Activated naive CD4-positive, alpha-beta T cell treated with anti-CD3 and anti-CD28 coated beads, Interleukin-2, amount 50 U/mL, for 24 hours (primary cell): ENCODE results near the gene ANO8.
A peak's percentile ranks its signal among the peaks of the same experiment; 100 is the strongest.
"Not testable (repeated sequence)": the region's sequence is repeated elsewhere in the genome, so short reads cannot be mapped to it uniquely, and the experiment has no call there.

Source experiments
- H3K27ac Mint-ChIP-seq: one replicate; pipeline ENCODE4 v1.8.0; 2021; ENCODE audit warnings: mild to moderate bottlenecking, mixed read lengths
- H3K27me3 Mint-ChIP-seq: one replicate; pipeline ENCODE4 v1.8.0; 2021; ENCODE audit warnings: mixed read lengths
- H3K36me3 Mint-ChIP-seq: one replicate; pipeline ENCODE4 v1.8.0; 2021; ENCODE audit warnings: mixed read lengths
- H3K4me1 Mint-ChIP-seq: one replicate; pipeline ENCODE4 v1.8.0; 2021; ENCODE audit warnings: mixed read lengths
- H3K4me3 Mint-ChIP-seq: one replicate; pipeline ENCODE4 v1.8.0; 2021; ENCODE audit warnings: mild to moderate bottlenecking, mixed read lengths
- H3K9me3 Mint-ChIP-seq: one replicate; pipeline ENCODE4 v1.8.0; 2021; ENCODE audit warnings: mixed read lengths

ANO8 gene

DNA sequence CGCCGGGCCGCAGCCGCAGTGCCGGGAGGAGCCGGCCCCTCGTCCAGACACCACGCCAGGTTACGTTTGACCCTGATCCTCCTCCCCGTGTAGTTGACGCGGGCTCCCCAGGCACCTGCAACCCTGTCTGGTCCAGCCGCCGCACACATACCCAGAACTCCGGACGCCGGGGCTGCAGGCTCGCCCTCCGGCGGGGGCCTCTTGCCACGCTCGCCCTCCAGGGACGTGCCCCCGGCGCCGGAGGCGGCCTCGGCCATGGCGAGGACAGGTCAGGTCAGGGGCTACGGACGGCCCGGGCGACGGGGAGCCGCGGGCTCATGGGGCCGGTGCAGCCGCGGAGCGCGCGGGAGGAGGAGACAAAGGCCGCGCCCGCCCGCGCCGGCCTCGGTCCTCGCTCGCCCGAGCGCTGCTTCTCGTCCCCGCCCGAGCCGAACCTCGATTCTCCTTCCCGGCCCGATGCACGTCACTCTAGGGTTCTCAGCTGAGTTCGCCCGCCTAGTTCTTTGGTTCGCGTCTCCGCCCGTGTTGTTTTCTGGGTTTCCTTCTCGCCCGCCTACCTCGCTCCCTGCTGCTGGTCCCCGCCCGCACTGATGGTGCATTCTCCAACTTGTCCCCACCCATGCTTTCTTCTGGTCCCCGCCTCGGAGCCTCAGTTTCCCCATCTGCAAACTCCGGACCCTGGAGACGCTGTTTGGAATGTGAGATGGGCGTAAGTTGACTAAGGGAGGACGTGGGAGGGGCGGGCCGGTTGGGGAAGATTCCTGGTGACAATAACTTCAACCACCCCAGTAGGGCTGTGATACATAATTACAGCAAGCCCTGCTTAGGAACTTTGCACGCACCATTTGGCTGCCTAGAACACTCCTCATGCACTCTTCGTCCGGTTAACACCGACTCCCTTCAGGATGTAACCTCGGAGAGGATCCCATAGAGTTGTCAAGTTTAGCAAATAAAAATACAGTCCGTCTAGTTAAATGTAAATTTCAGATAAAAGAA lies at the start of gene ANO8:
Gene ANO8, minus strand, starts transcription at position 442 of the 996 bp plus-strand sequence. Its CDS starts 185 bp downstream, at position 257.
- peak within 1 kb of the TSS; percentile 71 for H3K27ac Mint-ChIP-seq
- H3K4me1 Mint-ChIP-seq = peaks cover 31% of the 10 kb centered on the region
- H3K36me3 Mint-ChIP-seq = no peaks in the 10 kb centered on the region
- H3K27me3 Mint-ChIP-seq = no peaks in the 10 kb centered on the region
- peak within 1 kb of the TSS; percentile 89 for H3K4me3 Mint-ChIP-seq
- H3K9me3 Mint-ChIP-seq = no peaks in the 10 kb centered on the region

- Mint-ChIP-seq H3K4me3 (no peak overlapping the region), H3K4me1 (peaks cover 5% of the 10 kb centered on the region), H3K27me3 (peaks cover 2% of the 10 kb centered on the region), H3K36me3 (no peaks in the 10 kb centered on the region), H3K27ac (no peak overlapping the region), H3K9me3 (no peaks in the 10 kb centered on the region)
Measured at GRCh38 chr19:17380426-17381138, 45.9 kb upstream of the ANO8 start.

- Mint-ChIP-seq H3K4me1 (peaks cover 5% of the 10 kb centered on the region), H3K27me3 (peaks cover 2% of the 10 kb centered on the region), H3K4me3 (no peak overlapping the region), H3K36me3 (no peaks in the 10 kb centered on the region), H3K9me3 (no peaks in the 10 kb centered on the region), H3K27ac (no peak overlapping the region)
Measured at GRCh38 chr19:17379221-17379631, 44.6 kb upstream of the ANO8 start.

DNA sequence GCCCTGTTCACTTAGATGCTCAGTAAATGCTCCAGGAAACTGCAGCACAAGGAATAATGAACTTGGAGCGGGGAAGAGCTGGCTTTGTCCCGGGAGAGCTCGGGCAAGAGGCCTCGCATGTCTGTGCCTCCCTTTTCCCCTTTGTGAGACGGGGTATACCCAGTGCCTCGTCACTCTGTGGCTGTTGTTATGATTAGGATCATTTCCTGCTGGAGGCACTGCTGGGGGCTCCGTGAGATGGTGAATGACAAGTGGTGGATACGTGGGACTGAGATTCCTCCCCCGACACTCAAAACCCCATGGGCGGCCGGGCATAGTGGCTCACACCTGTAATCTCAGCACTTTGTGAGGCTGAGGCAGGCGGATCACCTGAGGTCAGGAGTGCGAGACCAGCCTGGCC lies 43.6 kb upstream of the ANO8 start:
- no peak overlapping the region for H3K4me3 Mint-ChIP-seq
- peaks cover 5% of the 10 kb centered on the region for H3K4me1 Mint-ChIP-seq
- H3K27me3 Mint-ChIP-seq = peaks cover 2% of the 10 kb centered on the region
- H3K27ac Mint-ChIP-seq = no peak overlapping the region
- H3K36me3 Mint-ChIP-seq = no peaks in the 10 kb centered on the region
- no peaks in the 10 kb centered on the region for H3K9me3 Mint-ChIP-seq

DNA sequence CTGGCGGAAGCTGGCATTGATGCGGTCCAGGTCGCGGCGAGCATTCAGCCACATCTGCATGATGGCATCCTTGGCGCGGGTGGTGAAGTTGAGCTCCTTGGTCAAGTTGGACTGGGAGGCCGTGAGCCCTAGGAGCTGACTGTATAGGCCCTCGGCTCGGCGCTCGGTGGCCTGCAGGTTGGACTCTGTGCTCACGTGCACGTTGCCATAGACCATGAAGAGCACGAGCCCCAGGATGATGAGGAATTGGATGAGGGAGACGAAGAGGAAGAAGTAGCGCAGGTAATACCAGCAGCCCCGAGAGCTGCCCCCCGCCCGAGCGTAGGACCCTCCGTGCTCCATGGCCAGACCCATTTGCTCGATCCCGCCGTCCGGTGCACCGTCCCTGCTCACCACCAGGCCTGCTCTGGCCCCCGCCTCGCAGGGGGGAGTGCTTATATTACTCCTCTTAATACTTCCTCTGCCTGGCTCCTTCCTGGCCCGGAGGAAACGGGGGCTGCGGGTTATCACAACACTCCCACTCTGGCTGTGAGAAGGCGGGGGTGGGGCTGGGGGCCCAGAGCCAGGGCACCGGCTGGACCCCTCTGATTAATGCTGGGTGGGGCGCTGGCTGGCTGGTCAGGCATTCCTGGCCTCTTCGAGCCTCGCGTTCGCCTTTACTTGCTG lies 42.4 kb upstream of the ANO8 start, which contains the start of gene PLVAP:
Gene PLVAP, minus strand, starts transcription at position 408 of the 666 bp plus-strand sequence. Its CDS starts 54 bp downstream, at position 354.
- H3K27ac Mint-ChIP-seq = no peak within 1 kb of the TSS
- H3K9me3 Mint-ChIP-seq = no peaks in the 10 kb centered on the region
- no peaks in the 10 kb centered on the region for H3K4me1 Mint-ChIP-seq
- peaks cover 2% of the 10 kb centered on the region for H3K27me3 Mint-ChIP-seq
- no peak within 1 kb of the TSS for H3K4me3 Mint-ChIP-seq
- no peaks in the 10 kb centered on the region for H3K36me3 Mint-ChIP-seq

GRCh38 chr19:17370026-17370587 lies 35.5 kb upstream of the ANO8 start:
- H3K4me3 Mint-ChIP-seq = no peak overlapping the region
- no peak overlapping the region for H3K27ac Mint-ChIP-seq
- H3K4me1 Mint-ChIP-seq = no peaks in the 10 kb centered on the region
- no peaks in the 10 kb centered on the region for H3K27me3 Mint-ChIP-seq
- H3K36me3 Mint-ChIP-seq = no peaks in the 10 kb centered on the region
- no peaks in the 10 kb centered on the region for H3K9me3 Mint-ChIP-seq

DNA sequence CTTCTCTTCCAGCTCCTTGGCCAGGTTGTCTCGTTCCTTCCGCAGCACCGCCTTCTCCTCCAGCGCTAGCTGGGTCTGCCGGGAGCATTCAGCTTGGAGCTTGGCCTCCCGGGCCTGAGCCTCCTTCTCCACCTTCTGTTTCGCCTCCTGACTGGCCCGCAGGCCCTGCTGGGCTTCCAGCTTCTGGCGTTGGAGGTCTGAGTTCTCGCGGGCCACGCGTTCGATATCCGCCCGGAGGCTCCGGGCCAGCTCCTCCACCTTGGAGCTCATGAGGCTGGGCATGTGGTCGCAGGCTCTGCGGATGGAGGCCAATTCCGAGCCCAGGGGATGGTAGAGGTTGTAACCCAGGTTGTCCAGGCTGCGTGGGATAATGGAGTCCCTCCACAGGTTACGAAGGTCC lies 30.7 kb upstream of the ANO8 start:
- Mint-ChIP-seq H3K4me3 (no peak overlapping the region), H3K27me3 (no peaks in the 10 kb centered on the region), H3K4me1 (no peaks in the 10 kb centered on the region), H3K27ac (no peak overlapping the region), H3K36me3 (no peaks in the 10 kb centered on the region), H3K9me3 (no peaks in the 10 kb centered on the region)

DNA sequence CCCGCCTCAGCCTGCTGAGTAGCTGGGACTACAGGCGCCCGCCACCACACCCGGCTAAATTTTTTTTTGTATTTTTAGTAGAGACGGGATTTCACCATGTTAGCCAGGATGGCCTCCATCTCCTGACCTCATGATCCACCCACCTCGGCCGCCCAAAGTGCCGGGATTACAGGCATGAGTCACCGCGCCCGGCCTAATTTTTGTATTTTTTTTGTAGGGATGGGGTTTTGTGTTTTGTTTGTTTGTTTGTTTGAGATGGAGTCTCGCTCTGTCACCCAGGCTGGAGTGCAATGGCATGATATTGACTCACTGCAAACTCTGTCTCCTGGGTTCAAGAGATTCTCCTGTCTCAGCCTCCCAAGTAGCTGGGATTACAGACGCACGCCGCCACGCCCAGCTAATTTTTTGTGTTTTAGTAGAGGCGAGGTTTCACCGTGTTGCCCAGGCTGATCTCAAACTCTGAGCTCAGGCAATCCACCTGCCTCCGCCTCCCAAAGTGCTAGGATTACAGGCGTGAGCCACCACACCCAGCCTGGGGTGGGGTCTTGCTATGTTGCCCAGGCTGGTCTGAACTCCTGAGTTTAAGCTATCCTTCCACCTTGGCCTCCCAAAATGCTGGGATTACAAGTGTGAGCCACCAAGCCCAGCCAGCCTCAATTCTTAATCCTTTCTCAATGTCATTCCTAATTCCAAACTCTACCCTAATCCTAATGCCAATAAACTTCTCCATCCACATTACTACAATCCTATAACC lies 29.4 kb upstream of the ANO8 start:
- not testable (repeated sequence) for H3K9me3 Mint-ChIP-seq, H3K4me3 Mint-ChIP-seq, H3K27ac Mint-ChIP-seq, H3K36me3 Mint-ChIP-seq, H3K27me3 Mint-ChIP-seq, H3K4me1 Mint-ChIP-seq

GRCh38 chr19:17359905-17360800 lies 25.5 kb upstream of the ANO8 start:
- no peaks in the 10 kb centered on the region for H3K36me3 Mint-ChIP-seq
- H3K27ac Mint-ChIP-seq = no peak overlapping the region
- H3K4me3 Mint-ChIP-seq = no peak overlapping the region
- no peaks in the 10 kb centered on the region for H3K27me3 Mint-ChIP-seq
- H3K9me3 Mint-ChIP-seq = no peaks in the 10 kb centered on the region
- no peaks in the 10 kb centered on the region for H3K4me1 Mint-ChIP-seq

- Mint-ChIP-seq H3K4me3 (no peak overlapping the region), H3K27ac (no peak overlapping the region), H3K27me3 (peaks cover under 1% of the 10 kb centered on the region), H3K4me1 (no peaks in the 10 kb centered on the region), H3K9me3 (no peaks in the 10 kb centered on the region), H3K36me3 (no peaks in the 10 kb centered on the region)
Measured at GRCh38 chr19:17358395-17358794, 23.7 kb upstream of the ANO8 start.

- H3K36me3 Mint-ChIP-seq = no peaks in the 10 kb centered on the region
- peaks cover 1% of the 10 kb centered on the region for H3K27me3 Mint-ChIP-seq
- no peak overlapping the region for H3K4me3 Mint-ChIP-seq
- H3K4me1 Mint-ChIP-seq = no peaks in the 10 kb centered on the region
- no peaks in the 10 kb centered on the region for H3K9me3 Mint-ChIP-seq
- H3K27ac Mint-ChIP-seq = no peak overlapping the region
Measured at GRCh38 chr19:17357724-17358123, 23.1 kb upstream of the ANO8 start.

GRCh38 chr19:17357078-17357666 lies 22.5 kb upstream of the ANO8 start:
- Mint-ChIP-seq H3K4me1 (no peaks in the 10 kb centered on the region), H3K9me3 (no peaks in the 10 kb centered on the region), H3K27me3 (peaks cover 1% of the 10 kb centered on the region), H3K4me3 (no peak overlapping the region), H3K27ac (no peak overlapping the region), H3K36me3 (no peaks in the 10 kb centered on the region)

- Mint-ChIP-seq H3K4me3 (no peak overlapping the region), H3K27me3 (peaks cover 7% of the 10 kb centered on the region), H3K9me3 (no peaks in the 10 kb centered on the region), H3K27ac (no peak overlapping the region), H3K4me1 (no peaks in the 10 kb centered on the region), H3K36me3 (no peaks in the 10 kb centered on the region)
Measured at GRCh38 chr19:17353386-17353785, 18.7 kb upstream of the ANO8 start.
